GM21786 (cell line): ENCODE measurements around the gene TIFAB.

Source experiments
- ATAC-seq: cut with Tn5 transposase; IDR thresholded peaks from one replicate; pipeline ENCODE4 v1.9.1; 2021; ENCODE audit not compliant: unreplicated experiment

The TIFAB gene

DNA sequence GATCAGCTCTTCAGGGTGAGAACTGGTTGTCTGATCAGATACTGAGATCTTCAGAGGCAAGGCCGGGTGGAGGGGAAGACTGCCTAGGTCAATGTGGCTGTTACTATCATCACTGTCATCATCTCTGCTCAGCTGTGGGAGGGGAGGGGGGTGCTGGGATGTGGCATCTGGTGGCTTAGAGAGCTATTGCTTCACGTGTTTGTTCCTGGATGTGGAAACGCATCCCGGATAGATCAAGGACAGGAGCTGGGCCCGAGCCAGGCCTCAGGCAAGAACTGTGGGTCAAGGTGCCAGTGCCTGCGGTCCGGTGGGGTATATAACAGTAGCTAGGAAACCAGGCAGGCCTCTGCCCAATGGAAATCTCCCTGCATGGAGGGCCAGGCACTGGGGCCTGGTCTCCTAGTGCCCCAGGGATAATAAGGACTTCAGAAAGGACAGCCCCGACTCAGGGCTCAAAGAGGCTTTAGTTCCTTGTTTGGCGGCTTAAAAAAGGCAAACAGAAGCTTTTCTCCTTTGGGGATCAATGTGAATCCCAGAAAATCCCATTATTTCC is 30.3 kb upstream of the TIFAB start:
- ATAC-seq, result no peak

DNA sequence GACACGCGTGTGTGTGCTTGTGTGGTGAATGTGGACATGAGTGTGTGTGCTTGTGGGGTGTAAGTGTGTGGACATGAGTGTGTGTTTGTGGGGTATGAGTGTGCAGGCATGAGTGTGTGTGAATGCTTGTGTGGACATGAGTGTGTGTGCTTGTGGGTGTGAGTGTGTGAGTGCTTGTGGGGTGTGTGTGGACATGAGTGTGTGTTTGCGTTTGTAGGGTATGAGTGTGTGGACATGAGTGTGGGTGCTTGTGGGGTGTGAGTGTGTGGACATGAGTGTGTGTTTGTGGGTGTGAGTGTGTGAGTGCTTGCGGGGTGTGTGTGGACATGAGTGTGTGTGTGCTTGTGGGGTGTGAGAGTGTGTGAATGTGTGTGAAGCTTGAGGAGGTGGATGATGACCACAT is 29.8 kb upstream of the TIFAB start:
- ATAC-seq, result no peak

GRCh38 chr5:135481387-135481786 is 29.2 kb upstream of the TIFAB start:
- no peak for ATAC-seq

DNA sequence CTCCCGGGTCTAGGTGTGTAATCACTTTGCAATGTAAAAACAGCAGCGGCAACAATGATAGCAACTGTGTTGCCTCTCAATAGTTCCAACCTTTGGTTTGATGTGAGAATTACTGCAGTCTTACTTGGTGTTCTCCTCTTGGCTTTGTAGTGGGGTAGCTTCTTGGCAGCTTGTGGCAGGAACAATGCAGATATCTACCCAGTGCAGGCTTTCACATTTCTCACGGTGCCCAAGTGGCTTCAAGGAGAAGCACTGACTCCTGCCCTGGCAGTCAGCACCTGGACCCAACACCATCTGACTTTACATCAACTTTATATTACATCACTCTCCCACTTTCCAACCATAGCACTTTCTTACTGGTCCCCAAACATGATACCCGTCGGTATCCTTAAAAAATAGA is 28.4 kb upstream of the TIFAB start:
- ATAC-seq, result no peak

DNA sequence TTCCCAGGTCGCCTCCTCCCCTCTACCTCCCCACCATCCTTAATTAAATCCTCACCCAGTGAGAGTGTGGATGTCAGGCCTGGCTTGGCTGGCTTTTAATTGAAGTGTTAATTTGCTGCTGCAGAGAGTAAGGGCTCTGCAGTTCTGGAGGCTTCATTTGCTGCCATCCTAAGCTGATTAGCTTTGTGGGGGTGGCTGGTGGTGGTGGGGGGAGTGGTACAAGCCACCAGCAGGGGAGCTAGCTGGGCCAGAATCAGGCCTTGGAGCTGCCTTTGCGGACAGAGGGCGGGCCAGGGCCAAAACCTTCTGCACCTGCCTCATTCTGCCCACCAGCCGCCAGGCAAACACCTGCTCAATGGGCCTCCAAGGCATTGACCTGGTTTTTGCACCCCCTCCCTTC is 26.8 kb upstream of the TIFAB start:
- no peak for ATAC-seq

GRCh38 chr5:135477613-135478066 is 25.5 kb upstream of the TIFAB start:
- no peak for ATAC-seq

GRCh38 chr5:135476615-135477581 is 24.7 kb upstream of the TIFAB start:
- no peak for ATAC-seq

GRCh38 chr5:135473956-135474670 is 22.0 kb upstream of the TIFAB start:
- ATAC-seq, result no peak

- no peak for ATAC-seq
These were observed 20.0 kb upstream of the TIFAB start for GRCh38 chr5:135472141-135472540.

DNA sequence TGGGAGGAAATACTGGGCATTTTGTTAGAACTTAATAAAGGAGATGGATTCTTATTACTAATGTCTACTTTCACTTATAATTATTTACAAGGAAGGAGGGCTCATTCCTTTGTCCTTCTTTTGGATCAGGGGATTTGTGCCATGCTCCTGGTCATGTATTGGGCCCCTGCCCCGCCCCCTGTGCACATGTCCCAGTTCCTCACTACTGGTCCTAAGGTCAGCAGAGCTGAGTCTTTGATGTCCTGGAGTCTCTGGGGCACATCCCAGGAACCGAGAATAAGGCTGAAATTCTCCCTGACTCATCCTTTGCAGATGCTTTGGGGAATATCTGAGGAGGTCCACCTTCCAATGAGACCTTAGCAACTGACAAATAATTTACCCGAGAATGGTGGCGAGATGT is 19.6 kb upstream of the TIFAB start:
- ATAC-seq, result no peak

GRCh38 chr5:135469911-135470310 is 17.8 kb upstream of the TIFAB start:
- ATAC-seq, result no peak

GRCh38 chr5:135468541-135468940 is 16.4 kb upstream of the TIFAB start:
- no peak for ATAC-seq

DNA sequence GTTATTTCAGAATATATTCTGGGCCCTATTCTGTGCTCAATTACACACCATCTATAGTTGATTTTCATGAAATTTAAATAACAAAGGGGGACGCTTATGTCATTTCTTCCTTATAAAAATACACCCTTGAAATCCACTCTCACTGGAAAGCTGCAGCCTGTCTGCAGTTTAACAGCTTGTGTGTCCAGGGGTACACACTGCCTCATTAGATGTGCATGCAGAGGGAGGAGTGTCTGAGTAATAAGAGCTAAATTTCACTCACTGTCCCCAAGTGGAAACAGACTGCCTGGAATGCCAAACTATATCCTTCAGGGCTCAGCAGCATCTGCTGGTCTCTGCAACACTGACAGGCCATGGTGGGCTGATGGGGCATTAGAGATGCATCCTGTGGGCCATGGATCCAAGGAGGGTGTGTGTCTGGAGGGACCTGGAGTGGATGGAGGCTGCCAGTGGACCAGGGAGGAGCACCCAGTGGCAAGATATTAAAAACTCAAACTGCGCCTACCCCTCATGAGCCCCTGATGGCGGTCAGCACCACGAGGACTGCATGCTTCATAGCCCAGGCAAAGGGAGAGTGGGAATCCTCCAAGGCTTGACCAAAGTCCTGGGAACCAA is 15.8 kb upstream of the TIFAB start:
- no peak for ATAC-seq

DNA sequence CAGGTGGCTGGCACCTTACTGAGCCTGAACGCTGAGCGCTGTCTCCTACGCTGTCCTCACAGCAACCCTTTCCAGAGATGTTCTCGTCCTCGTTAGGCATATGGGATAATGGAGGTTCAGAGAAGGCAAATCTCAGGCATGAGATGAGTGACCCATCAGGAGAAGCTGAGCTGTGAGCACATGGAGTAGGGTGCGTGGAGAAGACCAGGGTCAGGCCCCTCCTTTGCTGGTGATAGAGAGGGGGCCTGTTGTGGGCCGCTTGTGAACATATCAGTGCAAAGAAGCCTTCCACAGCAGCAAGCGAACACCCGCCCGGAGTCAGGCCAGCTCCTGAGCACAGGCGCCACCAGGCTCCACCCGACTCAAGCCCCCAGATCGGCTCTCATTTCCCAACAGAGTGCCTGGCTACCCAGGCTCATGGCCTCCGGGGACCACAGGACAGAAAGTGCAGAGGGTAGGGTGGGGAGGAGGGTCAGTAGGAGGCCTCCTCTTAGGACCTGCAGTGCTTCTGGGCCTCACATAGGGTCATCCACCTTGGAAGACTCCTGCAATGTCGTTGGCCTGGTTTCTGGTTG is 15.0 kb upstream of the TIFAB start:
- ATAC-seq, result no peak

GRCh38 chr5:135466178-135467050 is 14.3 kb upstream of the TIFAB start:
- ATAC-seq, result peak; percentile 70

- ATAC-seq, result no peak
These were observed 13.4 kb upstream of the TIFAB start for GRCh38 chr5:135465391-135466122.

DNA sequence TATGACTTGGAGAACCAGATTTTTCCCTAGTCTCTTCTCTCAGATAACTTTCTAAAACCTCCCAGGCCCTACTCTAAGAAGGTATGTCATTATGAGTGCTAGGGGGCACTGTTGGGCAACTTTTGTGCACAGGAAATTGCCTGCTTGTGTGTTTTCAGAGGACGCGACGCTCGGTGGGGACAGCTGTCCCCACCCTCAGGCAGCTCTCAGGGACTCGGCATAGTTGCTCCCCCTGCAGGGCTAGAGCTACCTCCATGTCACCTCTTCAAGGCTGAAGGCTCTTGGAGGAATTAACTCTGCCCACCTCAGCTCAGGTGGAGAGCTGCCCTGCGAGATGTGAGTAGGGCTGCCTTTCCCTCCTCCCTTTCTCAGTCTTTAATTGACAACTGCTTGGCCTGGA is 10.2 kb upstream of the TIFAB start:
- ATAC-seq, result peak; percentile 54

- no peak for ATAC-seq
These were observed 9.5 kb upstream of the TIFAB start for GRCh38 chr5:135461481-135462151.
